Stimulated activated CD4-positive, alpha-beta T cell treated with anti-CD3 and anti-CD28 coated beads, TNF-alpha, amount 100 ng/mL, for 4 hours (primary cell): ENCODE results near the gene HSH2D.

Source experiments
- DNase-seq, 3 experiments: peaks; one replicate each; pipeline ENCODE4 v3.0.0-alpha.2; 2020; ENCODE audit warnings: low read depth in 3 of 3

Gene HSH2D

DNA sequence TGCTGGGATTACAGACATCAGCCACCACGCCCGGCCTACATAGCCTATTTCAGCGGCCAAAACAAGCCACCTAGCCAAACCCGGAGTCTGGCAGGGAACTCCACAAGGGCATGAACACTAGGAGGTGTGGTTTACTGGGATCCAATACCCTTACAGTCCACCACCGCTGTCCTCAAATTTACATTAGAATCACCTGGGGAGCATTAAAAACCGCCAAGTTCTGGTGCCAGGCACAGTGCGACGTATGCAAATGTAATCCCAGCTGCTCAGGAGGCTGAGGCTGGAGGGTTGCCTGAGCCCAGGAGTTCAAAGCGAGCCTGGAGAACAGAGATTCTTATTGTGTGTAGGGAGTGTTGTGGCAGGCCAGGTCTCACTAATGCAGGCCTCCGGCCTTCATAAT lies 50.0 kb downstream of the HSH2D start:
- no peak for DNase-seq

DNA sequence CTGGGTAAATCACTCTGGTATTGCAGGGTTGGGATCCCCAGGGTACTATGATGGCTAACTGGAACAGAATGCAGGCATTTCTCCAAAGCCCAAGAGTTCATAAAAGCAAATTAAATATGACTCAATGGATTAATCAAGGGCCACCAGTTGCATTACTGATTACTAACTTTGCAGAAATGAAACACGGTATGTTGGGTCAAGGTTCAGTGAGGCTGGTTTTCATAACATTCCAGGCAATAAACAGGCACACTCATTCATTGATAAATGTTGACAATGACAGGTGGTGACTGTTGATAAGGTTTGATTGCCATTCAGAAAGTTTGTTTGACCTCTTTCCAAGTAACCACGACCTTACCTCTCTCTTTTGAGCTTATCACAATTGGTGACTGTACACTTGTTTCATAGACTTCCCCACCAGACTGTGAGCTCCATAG lies 53.7 kb downstream of the HSH2D start:
- DNase-seq = no peak

DNA sequence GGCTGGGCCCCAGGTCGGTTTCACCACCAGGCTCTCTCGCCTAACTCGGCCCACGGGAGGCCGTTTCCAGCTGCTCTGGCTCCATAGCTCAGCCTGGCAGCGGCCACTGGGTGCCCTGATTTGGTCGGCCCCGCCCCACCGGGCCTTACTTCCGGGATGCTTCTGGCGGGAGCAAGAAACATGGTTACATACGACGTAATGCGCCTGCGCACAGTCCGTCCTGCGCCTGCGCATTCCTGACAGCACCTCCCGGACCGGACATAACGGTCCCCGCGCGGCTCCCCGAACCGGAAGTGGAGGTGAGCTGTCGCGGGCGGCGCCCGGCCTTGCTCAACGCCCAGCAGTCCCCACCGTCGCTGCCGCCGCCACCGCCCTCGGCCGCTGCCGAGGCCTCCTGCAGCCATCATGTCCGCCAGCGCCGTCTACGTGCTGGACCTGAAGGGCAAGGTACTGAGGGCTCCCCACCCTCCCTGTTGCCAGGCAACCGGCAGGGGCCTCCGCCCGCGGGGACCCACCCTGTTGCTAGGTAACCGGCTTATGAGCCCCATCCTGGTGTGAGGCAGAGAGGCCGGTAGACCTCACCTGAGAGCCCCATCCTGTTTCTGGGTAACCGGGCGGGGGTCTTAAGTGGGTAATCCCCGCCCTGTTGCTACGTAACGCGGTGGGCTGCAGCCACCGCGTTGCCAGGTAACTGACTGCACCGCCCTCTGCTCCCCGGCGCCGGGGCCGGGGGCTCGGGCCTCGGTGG lies 54.3 kb downstream of the HSH2D start, which contains the start of gene AP1M1:
Gene AP1M1, plus strand, starts transcription at position 290 of the 748 bp plus-strand sequence. Its CDS starts 116 bp downstream, at position 406.
- peak; percentile 96 to 98 (median 97) for DNase-seq

DNA sequence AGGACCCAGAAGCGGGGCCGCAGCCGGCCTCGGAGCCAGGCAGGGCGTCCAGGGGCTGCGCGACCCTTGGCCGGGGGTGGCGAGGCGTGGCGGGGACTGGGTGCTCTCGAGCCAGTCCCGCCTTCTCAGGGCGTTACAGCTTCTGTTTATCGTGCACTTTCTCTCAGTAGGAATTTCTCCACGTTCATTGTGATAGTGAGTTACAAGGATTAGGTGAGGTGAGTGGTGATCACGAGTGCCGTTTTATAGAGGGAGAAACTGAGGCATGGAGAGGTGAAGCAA lies 54.8 kb downstream of the HSH2D start:
- no peak for DNase-seq

GRCh38 chr19:16199275-16199932 lies 55.9 kb downstream of the HSH2D start:
- no peak for DNase-seq

DNA sequence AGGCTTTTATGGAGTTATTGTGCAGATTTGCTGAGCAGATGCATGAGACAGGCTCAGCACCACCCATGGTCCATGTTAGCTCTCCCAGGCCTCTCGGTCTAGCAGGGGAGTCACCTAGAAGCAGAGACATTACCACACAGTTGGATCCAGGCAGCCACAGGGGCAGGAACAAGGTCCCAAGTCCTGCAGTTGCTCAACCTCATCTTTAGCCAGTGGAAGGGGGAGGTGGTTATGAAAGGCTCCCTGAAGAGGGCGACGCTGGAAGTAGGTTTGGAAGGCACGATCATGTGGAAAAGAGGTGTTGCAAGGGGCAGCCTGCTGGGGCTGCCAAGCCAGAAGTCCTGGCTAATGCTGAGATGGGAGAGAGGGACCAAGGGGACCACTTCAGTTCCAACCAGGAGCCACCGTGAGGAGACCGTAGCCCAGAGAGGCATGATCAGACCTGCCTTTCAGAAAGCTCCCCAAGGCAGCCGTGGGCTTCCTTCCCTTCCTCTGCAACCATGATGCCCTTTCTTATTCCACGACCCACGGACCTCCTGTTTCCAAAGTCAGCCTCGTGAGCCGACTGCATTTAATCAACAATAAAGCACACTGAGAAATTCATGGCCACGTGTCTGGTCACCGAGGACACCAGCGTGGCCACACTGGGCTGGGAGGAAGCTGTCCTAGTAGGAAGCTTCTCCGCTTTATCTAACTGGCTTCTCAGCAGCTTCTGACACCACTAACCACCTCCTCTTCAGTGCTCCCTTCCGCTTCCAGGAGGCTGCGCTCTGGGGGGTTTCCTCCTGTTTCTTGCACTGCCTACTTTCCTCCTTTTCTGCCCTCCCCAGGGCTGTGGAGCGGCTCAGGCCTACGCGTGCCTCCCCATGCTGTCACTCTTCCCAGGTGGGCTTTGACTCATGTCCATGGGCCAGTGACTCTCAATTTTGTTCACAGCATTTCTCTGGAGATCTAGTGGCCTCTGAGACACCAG lies 56.8 kb downstream of the HSH2D start:
- no peak for DNase-seq

DNA sequence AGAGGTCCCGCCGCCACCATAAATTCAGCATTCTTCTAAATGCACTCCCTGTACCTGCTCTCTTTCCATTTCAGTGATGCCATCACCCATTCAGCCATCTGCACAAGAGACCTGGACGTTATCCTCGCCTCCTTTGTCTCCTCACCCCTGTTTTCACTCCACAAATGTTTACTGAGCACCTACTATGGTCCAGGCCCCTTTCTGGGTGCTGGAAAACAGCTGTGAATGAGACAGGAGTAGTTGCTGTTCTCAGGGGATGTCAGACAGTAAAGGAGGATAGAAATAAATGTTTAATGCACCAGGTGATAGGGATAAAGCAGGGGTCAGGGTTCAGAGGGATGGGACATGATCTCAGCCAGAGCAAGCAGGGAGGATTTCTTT lies 57.5 kb downstream of the HSH2D start:
- DNase-seq = no peak

DNA sequence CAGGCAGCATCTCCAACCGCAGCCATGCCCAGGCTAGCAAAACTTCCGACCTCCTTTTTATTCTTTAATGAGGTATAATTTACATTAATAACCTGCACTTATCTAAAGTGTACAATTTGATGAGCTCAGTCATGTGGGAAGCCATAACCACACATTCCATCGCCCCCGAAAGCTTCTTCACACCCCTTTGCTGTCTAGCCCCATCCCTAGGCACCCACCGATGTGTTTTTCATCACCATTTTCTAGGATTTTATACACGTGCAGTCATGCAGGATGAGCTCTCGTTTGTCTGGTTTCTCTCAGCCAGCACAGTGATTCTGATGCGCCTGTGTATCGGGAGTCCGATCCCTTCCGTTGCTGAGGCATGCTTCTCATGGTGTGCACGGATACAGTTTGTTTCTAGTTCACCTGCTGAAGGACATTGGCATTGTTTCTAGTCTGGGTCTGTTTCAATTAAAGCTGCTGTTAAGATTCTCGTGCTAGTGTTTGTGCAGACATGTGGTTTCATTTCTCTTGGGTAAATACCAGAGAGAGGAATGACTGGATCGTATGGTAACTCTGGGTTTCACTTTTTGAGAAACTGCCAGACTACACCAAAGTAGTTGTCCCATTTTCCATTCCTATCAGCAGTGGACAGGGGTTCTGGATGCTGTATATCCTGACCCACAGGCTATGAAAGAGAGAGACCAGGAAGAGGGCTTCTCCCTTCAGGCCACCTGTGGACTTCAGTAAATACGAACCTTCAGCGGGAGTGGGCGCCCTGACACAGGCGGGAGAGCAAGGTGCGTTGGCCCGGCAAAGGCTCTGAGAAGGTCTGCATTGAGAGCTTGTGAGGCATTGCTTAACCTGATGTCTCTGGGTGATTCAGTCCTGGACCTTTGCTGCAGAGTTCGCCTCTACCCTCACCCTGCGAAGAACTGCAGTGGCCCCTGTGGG lies 59.1 kb downstream of the HSH2D start:
- no peak for DNase-seq

DNA sequence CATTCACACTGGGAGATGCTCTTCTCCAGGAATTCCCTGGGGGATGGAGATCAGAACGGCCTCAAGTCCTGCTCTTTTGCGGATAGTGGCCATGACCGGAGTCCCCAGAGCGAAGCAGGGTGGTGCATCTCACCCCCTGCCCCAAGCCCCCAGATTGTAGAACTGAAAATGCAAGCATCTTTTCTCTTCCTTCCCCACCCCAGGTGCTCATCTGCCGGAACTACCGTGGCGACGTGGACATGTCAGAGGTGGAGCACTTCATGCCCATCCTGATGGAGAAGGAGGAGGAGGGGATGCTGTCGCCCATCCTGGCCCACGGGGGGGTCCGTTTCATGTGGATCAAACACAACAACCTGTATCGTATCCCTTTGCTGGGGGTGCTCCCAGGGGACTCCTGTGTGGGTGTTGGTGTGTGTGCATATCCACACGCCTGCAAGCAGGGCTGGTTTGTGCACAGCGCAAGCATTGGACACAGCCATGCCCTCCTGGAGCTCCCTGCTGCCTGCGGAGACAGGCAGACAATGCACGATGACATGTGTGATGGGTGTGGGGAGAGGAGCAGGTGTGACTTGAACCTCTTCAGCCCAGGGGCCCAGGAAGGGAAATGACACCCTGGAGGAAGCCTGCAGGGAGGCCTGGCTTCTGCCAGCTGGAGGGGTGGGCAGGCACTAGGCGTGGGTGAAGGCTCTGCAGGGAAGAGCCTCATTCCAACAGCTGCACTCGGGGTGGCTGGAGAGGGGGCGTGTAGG lies 59.9 kb downstream of the HSH2D start:
- DNase-seq = no peak

- DNase-seq = no peak
These were observed 60.5 kb downstream of the HSH2D start for GRCh38 chr19:16204005-16204294.

DNA sequence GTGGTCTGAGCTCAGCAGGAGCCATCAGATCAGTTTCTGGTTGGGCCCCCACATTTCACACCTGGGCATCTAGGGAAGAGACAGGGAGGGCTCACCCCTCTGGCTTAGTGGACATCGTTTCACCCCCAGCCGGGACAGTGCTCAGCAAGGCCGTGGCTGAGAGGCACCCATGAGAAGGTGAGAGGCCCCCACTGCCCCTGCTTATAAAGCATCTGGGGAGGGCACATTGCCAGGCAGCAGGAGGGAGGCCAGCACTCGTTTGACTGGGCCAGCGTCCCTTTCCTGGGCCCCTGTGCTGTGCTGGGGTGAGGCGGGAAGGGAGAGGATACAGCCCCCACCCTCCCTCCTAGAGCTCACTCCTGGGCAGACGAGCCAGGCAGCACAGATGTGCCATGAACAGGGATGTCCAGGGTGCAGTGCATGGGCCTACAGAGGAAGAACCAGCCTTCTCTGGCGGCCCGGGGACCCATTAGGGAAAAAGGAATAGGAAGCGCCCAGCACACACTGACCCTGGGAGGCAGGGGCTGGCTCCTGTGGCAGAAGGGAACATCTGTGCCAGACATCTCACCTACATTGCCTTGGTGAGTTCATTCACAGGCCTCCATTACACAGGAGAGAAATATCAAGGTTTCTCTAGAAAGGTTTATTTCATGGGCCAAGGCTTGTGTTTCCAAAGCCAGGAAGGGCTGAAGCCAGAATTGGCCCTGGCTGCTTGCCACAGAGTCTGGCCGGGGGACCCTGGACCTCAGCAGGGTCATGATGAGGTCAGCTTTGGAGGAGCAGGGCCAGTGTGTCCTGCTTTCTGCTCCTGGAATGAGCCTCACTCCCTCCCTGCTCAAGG lies 61.9 kb downstream of the HSH2D start:
- no peak for DNase-seq

DNA sequence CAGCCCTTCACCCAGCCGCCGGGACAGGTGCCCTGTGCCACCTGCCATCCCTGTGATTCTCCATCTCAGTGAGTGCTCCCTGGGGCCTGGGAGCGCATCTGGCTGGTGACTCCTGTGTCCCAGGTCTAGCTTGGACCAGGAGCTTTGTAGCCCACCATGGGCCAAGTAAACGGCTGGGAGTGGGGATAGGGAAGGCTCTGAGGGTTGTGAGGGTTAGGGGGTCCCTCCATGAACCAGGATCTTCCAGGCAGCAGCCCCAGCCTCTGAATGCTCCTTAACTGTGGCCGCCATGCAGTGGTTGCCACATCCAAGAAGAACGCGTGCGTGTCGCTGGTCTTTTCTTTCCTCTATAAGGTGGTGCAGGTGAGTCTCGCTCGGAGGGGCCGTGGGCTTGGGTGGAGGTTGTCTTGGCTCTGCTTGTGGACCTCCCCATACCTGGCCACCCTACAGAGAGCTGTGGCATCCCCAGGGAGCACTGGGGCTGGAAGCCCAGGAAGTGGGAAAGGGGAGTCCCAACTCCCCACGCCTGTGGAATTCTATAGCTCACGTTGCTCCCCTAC lies 62.6 kb downstream of the HSH2D start:
- DNase-seq = no peak

DNA sequence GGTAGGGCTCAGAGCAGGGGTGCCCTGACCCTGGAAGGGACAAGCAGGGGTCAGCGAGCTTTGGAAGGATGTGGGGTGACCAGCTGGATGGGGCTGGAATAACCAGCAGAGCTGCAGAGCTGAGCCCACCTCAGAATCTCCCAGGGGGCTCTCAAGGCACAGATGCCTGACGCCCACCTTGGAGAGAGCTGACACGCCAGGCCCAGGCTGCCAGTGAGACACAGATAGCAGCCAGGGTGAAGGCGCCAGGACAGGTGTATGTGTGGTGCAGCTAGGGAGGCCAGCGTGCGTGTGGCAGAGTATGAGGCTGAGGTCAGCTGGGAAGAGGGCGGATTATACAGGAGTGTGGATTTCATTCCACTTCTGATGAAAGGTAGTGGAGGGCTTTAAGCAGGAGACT lies 63.2 kb downstream of the HSH2D start:
- DNase-seq = no peak

GRCh38 chr19:16207063-16207462 lies 63.6 kb downstream of the HSH2D start:
- no peak for DNase-seq

- DNase-seq = no peak
These were observed 64.1 kb downstream of the HSH2D start for GRCh38 chr19:16207490-16208025.
